ENCODE data around the gene MAGED1. TPM values are rescaled to one million over a fixed set of nuclear protein-coding genes. Genes with fewer than 3 reads are reported as not detected.
"Not testable (repeated sequence)": the region's sequence is repeated elsewhere in the genome, so short reads cannot be mapped to it uniquely, and the experiment has no call there.

MAGED1 gene
- total RNA-seq, 1 donor from 2014 or later, result 85.8 TPM

DNA sequence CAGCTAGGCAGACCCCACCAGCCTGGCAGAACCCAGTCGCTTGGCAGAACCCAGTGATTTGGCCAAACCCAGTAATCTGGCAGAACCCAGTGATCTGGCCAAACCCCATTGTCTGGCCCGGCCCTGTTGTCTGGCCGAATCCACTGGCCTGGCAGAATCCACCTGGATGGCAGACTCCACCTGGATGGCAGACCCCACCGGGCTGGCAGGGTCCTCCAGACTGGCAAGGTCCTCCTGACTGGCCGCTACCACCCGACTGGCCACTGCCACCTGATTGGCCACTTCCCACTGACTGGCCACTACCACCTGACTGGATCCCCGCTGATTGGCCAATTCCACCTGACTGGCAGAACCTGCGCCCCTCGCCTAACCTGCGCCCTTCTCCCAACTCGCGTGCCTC lies 3.2 kb downstream of the MAGED1 start:
- no peak for DNase-seq (ENCODE audit: low read depth, low spot score)

DNA sequence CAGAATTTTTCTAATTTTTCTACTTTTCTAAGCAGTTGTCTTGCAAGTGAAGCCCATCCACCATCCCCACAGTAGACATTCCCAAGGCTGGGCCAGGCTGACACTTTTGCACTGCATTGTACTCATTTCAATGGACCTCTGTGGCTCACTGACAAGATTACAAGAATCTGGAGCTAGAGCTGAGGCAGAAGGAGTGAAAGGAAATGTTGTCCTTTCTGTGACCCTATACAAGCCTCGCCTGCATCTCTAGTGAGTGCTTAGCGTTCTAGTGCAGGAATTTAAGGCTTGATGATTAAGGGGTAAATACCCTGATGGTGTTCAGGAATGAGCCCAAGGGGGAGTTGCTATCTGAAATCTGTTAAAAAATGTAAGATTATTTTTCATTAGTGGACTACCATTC lies 6.3 kb downstream of the MAGED1 start:
- DNase-seq (ENCODE audit: low read depth, low spot score), result no peak

DNA sequence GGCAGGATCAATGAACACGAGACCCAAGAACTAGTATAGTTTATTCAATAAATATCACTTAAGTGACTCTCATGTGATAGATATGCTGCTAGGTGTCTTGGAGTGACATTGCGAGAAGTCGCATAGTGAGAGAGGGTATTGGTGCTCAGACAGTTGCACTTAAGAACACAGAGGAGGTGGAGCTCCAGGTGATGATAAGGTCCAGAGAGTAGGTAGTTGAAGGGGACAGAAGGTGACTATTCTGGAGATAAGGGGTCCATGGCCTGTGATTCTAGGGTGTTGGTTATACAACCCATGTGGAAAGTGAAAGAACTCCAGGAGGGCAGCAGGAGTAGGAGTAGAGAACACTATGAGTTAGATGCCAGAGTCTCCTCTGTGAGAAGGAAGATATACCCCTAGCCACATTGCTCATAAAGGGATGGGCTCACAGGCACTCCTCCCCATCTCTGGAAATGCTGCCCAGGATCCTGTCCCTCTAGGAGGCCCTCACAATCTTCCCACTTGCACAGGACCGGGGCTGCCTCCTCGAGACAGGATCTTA lies 9.2 kb downstream of the MAGED1 start:
- DNase-seq (ENCODE audit: low read depth, low spot score), result no peak

DNA sequence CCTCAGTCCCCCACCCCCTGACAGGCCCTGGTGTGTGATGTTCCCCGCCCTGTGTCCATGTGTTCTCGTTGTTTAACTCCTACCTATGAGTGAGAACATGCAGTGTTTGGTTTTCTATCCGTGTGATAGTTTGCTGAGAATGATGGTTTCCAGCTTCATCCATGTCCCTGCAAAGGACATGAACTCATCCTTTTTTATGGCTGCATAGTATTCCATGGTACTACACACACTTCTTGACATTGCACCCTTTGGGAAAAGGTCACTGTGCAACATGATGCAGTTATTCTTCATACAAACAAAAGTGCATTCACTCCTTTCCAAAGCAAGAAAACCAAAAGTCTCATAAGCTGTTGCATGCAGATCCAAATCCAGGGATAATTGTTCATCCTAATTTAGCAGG lies 11.7 kb downstream of the MAGED1 start:
- not testable (repeated sequence) for DNase-seq (ENCODE audit: low read depth, low spot score)

- DNase-seq (ENCODE audit: low read depth, low spot score), result no peak
Measured at GRCh38 chrX:51905711-51906110, 12.3 kb downstream of the MAGED1 start.

DNA sequence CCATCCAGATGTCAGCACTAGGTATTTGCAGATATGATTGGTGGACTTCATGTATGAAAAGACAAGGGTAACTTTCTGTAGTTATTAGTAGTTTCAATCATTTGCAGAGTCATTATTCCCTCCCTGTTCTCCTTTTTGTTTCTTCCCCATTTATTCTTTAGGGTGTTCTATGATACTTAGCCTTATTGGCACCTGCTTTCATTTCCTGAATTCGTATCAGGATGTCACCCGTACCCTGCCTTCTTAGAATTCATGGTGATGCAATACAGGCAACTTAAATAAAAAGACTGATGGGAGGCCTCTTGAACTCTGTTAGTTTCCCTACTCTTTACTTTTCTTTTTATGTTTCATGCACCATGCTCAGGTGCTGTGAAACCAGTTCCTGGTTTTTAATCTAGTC lies 24.2 kb downstream of the MAGED1 start:
- no peak for DNase-seq (ENCODE audit: low read depth, low spot score)

DNA sequence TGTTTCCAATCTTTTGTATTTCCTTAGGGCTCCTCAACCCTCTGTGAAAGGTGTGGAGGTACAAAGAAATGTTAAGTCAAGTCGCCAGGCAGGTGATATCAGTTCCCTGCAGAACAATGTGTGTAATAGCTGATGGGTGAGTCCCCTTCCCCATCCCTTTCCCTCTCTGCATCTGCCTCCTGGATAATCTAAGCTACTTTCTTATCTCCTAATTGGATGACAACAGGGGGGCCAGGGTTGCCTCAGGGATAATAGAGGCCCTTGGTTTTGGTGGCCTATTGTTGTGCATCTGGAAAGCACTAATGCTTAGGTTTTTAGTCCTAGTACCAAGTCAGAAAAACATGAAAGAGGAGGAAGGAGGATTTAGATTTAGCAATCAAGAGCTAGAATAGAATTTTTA lies 29.1 kb downstream of the MAGED1 start:
- no peak for DNase-seq (ENCODE audit: low read depth, low spot score)

DNA sequence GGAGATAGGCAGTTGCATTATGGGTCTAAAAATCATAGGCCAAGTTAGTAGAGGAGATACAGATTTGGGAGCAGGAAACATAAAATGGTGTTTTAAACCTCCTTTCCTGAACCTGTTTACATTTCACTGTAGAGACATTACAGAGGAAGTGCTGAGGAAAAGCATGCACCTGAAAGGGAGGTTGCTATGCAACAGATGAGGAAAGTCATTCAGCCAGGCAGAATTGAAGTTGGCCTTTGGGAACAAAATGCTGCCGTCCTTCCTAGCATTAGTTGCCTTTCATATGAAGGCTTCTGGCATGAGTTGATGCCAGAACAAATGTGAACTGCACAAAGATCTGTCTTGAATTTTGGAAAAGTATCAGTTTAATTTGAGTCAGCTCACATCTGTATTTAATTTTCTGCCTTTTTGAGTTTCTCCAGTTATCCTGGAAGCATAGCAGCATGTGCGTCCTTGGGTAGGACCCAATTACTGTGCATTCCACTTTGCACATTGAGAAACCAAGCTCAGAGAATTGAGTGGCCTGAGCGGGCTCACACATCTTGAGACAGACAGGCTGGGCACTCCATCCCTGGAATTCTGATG lies 38.2 kb downstream of the MAGED1 start:
- no peak for DNase-seq (ENCODE audit: low read depth, low spot score)

Other genes with a start within 250 kb of the MAGED1 start
- not detected in 2 replicates for gene CENPVL2, start 210.8 kb upstream of the MAGED1 start, total RNA-seq
- not detected in 2 replicates for gene CENPVL1, start 183.1 kb upstream of the MAGED1 start, total RNA-seq
- 4.8 and 6.5 TPM in 2 replicates for gene GSPT2, start 150.2 kb upstream of the MAGED1 start, total RNA-seq
- 7.9 and 12.6 TPM in 2 replicates for gene MAGED4B, start 175.6 kb downstream of the MAGED1 start, total RNA-seq